Measurements from ENCODE around the gene CCR8.
"Not testable (repeated sequence)": the region's sequence is repeated elsewhere in the genome, so short reads cannot be mapped to it uniquely, and the experiment has no call there.

The CCR8 gene

DNA sequence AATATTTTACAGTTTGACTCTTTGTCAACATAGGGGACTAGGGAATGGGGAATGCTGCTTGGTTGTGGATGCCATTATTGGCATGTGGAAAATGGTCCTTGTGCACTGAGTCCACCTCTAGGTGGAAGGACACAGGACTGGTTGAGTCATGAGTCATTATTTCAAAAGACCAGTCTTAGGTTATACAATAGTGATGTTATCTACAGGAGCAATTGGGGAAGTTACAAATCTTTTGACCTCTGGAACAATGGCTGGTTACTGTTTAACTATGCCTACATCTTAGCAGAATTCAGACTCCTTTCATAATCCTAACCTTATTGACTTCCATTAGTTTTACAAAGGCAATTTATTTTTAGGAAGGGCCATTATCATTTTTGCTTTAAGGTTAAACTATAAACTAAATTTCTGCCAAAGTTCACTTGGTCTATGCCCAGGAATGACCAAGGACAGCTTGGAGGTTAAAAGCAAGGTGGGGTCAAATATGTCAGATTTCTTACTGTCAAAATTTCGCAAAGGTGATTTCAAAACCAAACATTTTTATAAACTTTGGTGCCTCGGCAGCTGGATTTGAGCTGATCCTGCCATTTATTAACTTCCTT, 11.8 kb upstream of the CCR8 start:
- DNase-seq (ENCODE audit: low read depth) = no peak

DNA sequence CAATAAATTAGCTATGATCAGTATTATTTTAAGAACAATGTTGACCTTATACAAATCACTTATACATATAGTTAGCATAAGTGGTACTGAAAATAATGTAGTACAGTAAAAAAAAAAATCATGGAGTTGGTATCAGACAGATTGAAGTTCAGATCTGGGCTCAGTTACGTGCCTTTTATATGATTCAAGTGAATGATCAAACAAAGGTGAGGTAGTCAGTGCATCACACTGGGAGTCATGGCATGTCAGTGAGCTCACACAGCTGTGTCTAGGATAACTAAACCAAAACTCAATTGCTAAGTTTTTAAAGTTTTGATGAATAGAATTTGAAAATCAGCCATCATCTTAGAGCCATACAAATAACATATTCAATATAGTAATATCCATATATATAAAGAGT, 11.2 kb upstream of the CCR8 start:
- no peak for DNase-seq (ENCODE audit: low read depth)

DNA sequence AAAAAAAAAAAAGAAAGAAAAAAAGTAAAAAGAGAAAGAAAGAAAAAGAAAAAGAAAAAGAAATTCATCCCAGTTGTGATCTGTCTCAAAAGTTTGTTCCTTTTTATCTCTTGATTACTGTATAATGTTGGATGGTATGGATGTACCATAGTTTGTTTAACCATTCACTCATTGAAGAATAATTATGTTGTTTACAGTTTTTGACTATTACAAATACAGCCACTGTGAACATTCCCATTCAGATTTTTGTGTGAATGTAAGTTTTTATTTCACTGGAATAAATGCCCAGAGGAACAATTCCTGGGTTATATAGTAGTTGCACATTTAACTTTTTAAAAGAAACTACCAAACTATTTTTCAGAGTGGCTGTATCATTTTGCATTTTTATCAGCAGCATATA, 10.3 kb upstream of the CCR8 start:
- DNase-seq (ENCODE audit: low read depth) = no peak

DNA sequence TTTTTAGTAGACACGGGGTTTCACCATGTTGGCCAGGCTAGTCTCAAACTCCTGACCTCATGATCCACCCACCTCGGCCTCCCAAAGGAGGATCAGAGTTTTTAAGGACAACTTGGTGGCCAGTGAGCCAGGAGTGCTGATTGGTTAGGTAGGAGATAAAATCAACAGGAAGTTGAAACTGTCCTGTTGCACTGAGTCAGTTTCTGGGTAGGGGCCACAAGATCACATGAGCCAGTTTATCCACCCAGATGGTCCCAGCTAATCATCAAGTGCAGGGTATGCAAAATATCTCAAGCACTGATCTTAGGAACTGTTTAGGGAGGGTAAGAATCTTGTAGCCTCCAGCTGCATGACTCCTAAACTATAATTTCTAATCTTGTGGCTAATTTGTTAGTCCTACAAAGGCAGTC, 7.9 kb upstream of the CCR8 start:
- not testable (repeated sequence) for DNase-seq (ENCODE audit: low read depth)

DNA sequence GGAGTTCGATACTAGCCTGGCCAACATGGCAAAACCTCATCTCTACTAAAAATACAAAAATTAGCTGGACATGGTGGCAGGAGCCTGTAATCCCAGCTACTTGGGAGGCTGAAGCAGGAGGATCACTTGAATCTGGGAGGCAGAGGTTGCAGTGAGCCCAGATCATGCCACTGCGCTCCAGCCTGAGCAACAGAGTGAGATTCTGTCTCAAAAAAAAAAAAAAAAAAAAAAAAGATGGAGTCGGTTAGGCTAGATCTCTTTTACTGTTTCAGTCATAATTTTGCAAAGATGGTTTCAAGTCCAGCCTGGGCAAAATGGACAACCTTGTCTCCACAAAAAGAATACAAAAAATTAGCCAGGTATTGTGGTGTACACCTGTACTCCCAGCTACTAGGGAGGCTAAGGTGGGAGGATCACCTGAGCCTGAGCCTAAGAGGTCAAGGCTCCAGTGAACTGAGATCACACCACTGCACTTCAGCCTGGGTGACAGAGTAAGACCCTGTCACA, 7.2 kb upstream of the CCR8 start:
- DNase-seq (ENCODE audit: low read depth) = not testable (repeated sequence)

DNA sequence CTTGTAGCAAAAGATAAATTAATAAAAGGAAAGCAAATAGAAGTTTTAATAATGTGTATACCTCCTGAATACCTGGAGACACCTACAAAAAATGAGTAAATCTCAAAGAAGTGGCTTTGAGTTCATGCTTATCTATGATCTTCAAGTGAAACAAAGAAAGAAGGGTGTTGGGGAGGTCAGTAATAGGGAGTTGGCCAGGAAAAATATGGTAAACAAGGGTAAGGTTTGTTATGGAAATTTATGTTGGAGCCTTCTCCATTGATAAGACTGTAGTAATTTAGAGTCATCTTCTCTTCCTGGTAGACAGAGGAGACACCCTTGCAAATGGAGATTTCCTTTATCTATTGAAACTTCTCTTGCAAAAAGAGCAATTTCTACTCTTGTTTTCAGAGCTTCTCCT, 6.6 kb upstream of the CCR8 start:
- DNase-seq (ENCODE audit: low read depth) = no peak

DNA sequence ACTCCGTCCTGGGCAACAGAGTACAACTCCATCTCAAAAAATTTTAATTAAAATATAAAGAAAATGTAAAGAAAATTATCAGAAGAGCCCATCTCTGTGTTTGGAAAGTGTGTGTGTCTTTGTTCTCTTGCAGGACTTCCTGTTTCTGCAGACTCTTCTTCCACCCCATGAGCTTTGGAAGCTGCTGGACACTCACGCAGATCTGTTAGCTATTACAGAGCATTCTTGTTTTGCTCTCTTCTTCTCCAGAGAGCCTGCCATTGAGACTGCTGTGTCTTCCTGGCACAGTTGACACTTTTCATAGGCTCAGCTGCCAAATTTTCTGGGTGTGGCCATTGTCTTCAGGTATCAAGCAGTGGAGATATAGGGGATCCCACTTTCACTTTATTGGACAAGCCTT, 6.0 kb upstream of the CCR8 start:
- no peak for DNase-seq (ENCODE audit: low read depth)

DNA sequence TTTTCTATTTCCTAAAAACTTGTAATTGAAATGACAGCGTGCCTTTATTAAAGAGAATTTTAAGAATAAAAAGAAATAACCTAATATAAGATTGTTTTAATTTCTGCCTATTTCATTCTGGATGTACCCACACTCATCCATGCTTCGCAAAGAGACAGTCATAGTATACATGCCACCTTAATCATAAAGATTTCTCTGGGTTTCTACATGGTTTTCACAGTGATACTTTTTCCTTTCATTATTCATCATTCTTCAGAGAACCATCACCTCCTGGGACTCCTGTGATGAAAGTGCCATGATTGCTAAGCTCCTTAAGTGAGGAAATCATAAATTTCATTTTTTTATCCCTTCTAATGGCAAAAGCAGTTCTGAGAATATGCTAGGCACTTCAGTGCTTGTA, 4.3 kb upstream of the CCR8 start:
- no peak for DNase-seq (ENCODE audit: low read depth)

DNA sequence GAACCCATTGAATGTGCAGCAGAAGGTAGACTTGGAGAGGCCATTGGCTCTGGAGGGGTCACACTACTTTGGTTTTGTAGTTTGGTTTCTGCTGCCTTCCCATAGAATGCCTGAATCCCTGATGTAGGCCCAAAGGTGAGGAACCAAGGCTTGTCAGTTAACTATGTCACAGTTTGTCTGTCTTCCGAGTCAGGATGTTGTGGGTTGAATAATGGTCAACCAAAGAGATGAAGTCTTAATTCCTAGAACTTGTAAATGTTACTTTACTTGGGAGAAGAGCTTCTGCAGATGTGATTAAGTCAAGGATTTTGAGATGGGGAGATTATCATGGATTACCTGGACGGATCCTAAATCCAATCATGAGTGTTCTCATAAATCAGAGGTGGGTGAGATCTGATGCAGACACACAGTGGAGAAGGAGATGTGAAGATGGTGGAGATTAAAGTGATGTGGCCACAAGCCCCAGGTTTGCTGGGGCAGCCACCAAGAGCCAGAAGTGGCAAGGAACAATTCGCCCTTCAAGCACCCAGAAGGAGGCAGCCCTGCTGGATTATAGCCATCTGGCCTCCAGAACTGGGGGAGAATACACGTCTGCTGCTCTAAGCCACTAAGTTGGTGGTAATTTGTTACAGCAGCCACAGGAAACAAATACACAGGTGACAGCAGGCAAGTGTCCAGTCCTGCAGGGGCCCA, 2.3 kb upstream of the CCR8 start:
- DNase-seq (ENCODE audit: low read depth) = no peak

DNA sequence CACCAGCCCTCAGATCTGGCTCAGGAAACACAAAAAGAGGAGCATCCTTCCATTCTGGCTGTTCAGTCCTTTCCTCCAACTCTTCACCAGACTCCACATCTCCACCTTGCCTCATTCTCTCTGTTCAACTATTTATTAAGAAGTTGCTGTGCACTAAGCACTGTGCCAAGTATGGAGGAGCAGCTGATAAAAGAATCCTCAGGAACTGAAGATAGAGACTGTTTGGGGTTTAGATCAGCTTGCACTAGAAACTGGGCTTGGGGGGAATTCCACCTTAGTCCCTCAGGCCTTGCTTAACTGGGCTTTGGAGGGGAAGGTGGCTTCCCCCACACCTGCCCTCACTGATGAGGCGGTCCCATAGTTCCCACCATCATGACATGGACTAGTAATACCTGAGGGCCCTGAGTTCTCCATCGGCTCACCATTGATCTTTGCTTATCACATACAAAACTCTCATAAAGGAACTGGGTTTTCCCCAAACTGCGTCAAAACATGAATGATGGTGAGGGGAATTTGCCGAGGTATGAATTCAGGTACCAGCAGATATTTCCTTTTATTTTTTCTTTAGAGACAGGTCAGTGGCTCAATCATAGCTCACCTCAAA, 1.7 kb upstream of the CCR8 start:
- DNase-seq (ENCODE audit: low read depth) = no peak

DNA sequence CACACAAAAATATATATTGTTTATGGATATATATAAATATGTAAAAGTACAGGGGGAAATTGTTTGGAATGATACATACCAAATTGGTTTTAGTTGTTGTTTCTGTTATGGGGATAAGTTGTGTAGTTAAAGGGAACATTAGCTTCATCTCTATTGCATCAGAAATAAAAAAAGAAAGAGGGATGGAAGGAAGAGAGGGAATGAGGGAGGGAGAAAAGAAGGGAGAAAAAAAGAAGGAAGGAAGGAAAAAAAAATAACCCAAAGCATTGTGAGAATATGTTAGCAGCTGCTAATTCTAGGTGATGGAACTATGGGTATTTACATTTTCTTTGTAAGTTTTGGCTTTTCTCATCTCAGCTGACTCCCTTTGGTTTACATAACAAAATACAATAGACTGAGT, 1.3 kb downstream of the CCR8 start:
- DNase-seq (ENCODE audit: low read depth) = no peak

DNA sequence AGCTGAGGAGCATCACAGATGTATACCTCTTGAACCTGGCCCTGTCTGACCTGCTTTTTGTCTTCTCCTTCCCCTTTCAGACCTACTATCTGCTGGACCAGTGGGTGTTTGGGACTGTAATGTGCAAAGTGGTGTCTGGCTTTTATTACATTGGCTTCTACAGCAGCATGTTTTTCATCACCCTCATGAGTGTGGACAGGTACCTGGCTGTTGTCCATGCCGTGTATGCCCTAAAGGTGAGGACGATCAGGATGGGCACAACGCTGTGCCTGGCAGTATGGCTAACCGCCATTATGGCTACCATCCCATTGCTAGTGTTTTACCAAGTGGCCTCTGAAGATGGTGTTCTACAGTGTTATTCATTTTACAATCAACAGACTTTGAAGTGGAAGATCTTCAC, 3.0 kb downstream of the CCR8 start:
- DNase-seq (ENCODE audit: low read depth) = no peak

DNA sequence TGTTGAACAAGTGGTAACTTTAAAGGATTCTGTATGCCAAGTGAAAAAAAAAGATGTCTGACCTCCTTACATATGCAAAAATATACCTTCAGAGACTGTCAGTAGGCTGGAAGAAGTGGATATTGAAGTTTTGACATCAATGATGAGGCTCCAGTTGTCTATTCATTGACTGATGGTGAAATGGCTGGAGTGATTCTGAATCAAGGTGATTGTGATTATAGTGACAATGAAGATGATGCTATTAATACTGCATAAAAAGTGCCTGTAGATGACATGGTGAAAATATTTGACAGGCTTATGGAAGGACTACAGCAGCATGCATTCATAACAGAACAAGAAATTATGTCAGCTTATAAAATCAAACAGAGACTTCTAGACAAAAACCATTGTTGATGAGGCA, 4.1 kb downstream of the CCR8 start:
- DNase-seq (ENCODE audit: low read depth) = no peak

DNA sequence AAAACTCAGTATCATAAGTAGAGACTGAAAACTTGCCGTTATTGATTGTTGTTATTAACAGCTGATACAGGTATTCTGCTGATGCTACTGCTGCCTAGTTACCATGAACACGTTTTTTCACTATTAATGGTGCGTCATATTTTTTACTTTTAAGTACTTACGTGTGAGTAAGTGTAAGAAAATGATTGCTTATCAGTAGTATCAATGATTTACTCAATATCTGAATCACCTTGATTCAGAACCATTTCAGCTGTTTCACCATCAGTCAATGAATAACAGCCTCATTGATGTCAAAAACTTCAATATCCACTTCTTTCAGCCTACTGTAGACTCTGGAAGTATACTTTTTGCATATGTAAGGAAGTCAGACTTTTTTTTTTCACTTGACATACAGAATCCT, 4.7 kb downstream of the CCR8 start:
- no peak for DNase-seq (ENCODE audit: low read depth)

DNA sequence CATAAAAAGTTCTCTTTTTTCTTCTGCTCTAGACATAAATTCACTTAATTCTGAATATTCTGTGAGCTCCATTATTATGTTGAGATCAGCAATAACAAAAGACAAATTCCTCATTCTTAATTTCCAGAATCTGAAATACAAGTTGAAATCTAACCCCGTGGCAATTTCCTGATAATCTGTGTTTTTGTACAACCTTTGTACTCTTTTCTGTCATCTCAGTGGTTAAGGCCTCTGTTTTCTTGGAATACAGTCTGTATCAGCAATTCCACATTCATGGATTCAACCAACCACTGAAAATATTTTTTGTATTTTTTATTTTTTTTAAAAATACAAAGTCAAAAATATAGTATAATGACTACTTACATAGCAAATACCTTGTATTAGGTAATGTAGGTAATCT, 8.7 kb downstream of the CCR8 start:
- no peak for DNase-seq (ENCODE audit: low read depth)

DNA sequence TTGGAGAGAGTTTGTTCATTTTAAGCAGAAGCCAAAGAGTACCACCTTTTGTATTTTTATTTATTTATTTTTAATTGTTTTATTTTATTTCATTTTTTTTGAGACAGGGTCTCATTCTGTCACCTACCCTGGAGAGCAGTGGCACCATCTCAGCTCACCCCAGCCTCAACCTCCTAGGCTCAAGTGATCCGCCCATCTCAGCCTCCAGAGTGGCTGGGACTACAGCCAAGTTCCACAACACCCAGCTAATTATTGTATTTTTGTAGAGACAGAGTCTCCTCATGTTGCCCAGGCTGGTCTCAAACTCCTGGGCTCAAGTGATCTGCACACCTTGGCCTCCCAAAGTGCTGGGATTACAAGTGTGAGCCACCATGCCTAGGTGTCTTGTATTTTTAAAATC, 9.6 kb downstream of the CCR8 start:
- no peak for DNase-seq (ENCODE audit: low read depth)

DNA sequence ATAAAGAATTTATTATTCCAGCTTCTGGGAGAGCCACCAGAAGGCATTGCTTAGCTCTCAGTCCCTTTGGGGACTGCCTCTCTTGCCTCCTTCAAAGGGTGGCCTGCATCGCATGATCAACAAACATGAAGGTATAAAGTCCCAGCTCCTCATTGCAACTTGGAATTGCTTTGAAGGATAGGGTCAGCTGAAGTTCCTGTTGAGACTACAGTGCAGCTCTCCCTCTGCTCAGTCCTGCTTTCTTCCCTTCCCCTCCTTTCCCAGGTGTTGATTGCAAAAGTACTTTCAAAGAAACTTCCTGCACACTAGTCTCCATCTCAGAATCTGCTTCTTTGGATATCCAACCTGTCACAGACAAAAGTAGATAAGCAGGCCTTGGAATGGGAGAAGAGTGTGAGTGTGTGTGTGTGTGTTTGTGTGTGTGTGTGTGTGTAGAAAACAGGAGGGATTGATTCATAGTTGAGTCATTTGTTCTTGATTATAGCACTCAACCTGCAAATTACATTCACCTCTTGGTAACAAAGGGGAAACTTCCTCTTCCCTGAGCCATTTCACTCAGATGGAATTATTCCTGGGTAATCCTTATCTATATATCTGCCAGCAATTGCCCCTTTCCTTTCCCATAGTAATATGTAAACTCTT, 13.7 kb downstream of the CCR8 start:
- DNase-seq (ENCODE audit: low read depth) = no peak

DNA sequence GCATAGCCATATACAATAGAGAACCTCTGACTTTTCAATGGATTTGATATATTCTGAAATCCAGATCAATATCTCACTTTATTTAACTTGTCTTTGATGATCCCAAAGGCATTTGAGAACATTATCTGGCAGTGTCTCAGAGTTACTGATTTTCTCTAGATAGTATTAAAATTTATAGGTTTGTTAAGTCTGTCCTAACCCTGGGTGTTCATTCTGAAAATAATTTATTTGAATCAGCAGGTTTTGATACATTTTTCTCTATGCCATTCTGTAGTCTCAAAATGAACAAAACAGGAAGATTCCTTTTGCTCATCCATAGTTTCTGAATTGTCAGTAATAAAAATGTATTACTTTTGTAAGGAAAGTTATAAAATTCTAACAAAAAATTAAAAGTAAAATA, 14.3 kb downstream of the CCR8 start:
- DNase-seq (ENCODE audit: low read depth) = no peak

DNA sequence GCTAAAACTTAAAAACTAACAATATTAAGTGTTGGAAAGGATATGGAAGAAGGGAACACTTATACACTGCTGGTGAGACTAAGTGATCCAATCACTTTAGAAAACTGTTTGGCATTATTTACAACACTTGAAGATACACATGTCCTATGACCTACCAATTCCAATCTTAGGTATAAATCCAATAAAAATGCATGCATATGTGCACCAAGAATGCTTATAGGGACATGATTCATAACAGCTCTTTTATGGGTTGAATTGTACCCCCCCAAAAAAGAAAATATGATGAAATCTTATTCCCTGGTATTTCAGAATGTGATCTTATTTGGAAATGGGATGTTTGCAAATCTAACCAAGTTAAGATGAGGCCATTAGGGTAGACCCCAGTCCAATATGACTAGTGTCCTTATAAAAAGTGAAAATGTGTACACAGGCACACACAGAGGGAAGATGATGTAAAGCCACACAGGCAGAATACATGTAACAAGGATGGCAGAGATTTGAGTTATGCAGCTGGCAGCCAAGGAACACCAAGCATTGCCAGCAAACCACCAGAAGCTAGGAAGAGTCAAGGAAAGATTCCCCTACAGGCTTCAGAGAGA, 15.3 kb downstream of the CCR8 start:
- DNase-seq (ENCODE audit: low read depth) = no peak

DNA sequence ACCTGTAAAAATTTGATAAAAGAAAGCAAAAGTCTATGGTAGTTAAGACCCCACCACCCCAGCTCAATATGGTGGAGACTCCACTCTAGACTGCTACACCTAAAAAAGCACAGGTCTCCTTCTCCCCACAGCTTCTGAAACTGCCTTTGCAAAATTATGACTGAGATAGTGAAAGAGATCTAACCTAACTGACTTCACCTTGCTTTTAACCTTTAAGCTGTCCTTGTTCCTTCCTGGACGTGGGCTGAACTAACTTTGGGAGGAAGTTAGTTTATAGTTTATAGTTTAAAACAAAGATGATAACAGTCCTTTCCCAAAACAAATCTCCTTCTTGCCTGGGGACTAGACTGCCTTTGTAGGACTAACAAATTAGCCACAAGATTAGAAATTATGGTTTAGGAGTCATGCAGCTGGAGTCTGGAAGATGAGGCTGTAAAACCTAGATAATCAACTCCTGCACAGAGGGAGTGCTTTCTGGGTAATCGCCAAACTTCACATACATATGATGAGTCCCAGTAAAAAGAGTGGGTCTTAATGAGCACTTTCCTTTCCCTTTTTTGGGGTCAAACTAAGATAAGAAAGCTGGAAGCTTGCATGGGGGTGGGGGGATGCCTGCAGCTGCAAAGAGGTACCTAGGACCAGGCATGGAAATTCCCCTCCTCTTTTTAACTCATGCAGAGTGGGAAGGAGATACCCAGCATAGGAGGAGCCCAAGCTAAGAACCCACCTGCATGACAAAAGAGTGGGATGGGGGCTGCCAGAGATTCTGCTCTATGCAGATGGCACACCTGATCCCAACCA, 17.5 kb downstream of the CCR8 start:
- DNase-seq (ENCODE audit: low read depth) = no peak

DNA sequence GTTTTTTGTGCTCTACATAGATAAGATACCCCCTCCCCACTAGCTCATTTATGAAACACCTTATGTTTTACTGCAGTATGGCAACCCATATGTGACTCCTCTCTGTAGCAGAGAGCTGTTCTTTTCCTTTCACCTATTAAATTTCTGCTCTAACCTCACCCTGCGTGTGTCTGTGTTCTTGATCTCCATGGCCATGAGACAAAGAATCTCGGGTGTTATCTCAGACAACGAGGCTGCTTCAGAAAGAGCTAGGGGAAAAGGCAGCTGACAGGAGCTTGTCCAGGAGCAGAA, 18.0 kb downstream of the CCR8 start:
- DNase-seq (ENCODE audit: low read depth) = no peak

DNA sequence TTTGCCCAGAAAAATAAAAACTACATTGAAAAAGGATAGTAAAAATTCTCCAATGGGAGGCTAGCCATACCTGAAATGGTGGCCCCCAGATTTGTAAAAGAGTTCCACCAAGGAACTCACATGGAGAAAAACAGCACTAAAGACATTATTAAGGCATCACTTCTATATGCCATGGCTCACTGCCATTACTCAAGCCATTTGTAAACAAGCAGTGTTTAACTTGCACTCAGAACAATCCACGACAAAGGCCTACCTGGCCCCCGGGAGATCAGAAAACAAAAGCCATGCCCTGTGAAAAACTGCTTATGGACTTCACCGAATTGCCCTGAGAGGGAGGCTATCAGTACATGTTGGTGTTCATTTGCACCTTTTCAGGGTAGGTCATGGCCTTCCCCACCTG, 19.6 kb downstream of the CCR8 start:
- DNase-seq (ENCODE audit: low read depth) = no peak
